ENCODE measurements around the gene GUCY1B1. TPM values are rescaled to one million over a fixed set of nuclear protein-coding genes. Genes with fewer than 3 reads are reported as not detected.

Gene GUCY1B1
- total RNA-seq, 1 experiment from 2014 or later, result 0.50 TPM

- Mint-ChIP-seq H3K27ac (no peak overlapping the region), H3K4me3 (no peak overlapping the region), H3K27me3 (ENCODE audit: low read depth) (no peaks in the 10 kb centered on the region), H3K4me1 (peaks cover 0 to 3% of the 10 kb centered on the region in 2 experiments; a peak in 2 of 4 replicates), H3K9me3 (no peaks in the 10 kb centered on the region), H3K36me3 (ENCODE audit: insufficient read depth in 1 of 3, low read depth in 3 of 3) (no peaks in the 10 kb centered on the region)
- Histone ChIP-seq H3K79me2 (ENCODE audit: insufficient read depth, low read length) (no peaks in the 10 kb centered on the region), H3K79me1 (ENCODE audit: insufficient read depth, low read depth, low read length, poor library complexity, severe bottlenecking) (no peaks in the 10 kb centered on the region), H3K9ac (ENCODE audit: extremely low read depth, insufficient read length, low read length) (no peak overlapping the region), H4K8ac (replicated peaks; ENCODE audit: insufficient read length, low read depth, low read length) (no peak overlapping the region), H3K27ac (ENCODE audit: insufficient read length, low read depth, low read length) (no peak overlapping the region), H2BK20ac (ENCODE audit: low read depth, low read length, poor library complexity, severe bottlenecking) (no peak overlapping the region), H3K4me1 (ENCODE audit: insufficient read depth, low read length) (no peaks in the 10 kb centered on the region), H3K27me3 (ENCODE audit: insufficient read depth, low read length) (no peaks in the 10 kb centered on the region), H3K9me3 (ENCODE audit: control insufficient read depth, low read depth, low read length) (no peaks in the 10 kb centered on the region), H3K4ac (ENCODE audit: low read depth, low read length) (no peak overlapping the region), H3K18ac (ENCODE audit: insufficient read length, low read depth, low read length) (no peak overlapping the region), H2BK12ac (ENCODE audit: insufficient read length, low read depth, low read length) (no peak overlapping the region), H4K91ac (ENCODE audit: insufficient read length, low read depth, low read length) (no peak overlapping the region), H3K4me2 (ENCODE audit: insufficient read depth, insufficient read length, low read length) (no peak overlapping the region), H3K14ac (ENCODE audit: insufficient read depth, low read length) (no peak overlapping the region), H4K5ac (ENCODE audit: insufficient read length, low read depth, low read length) (no peak overlapping the region), H3K23ac (ENCODE audit: insufficient read length, low read depth, low read length) (no peak overlapping the region), H2AK5ac (ENCODE audit: insufficient read length, low read length) (no peak overlapping the region), H2AFZ (ENCODE audit: low read length) (no peak overlapping the region), H2BK15ac (ENCODE audit: low read depth, low read length) (no peak overlapping the region), H4K20me1 (ENCODE audit: control insufficient read depth, insufficient read depth, insufficient read length) (no peaks in the 10 kb centered on the region), H2BK120ac (ENCODE audit: low read depth, low read length, poor library complexity, severe bottlenecking) (no peak overlapping the region), H3T11ph (ENCODE audit: low read length) (no peak overlapping the region), H3K56ac (ENCODE audit: insufficient read length, low read depth, low read length) (no peak overlapping the region), H2BK5ac (ENCODE audit: insufficient read length, low read length) (no peak overlapping the region), H3K23me2 (ENCODE audit: insufficient read length, low read depth, low read length, poor library complexity, severe bottlenecking) (no peaks in the 10 kb centered on the region)
- WGBS (ENCODE audit: extremely low coverage, insufficient read length, low lambda C conversion rate), result no CpG with 5 or more reads among the region's 1 CpG
- DNase-seq, result no peak
- TF ChIP-seq, protein P1, sequence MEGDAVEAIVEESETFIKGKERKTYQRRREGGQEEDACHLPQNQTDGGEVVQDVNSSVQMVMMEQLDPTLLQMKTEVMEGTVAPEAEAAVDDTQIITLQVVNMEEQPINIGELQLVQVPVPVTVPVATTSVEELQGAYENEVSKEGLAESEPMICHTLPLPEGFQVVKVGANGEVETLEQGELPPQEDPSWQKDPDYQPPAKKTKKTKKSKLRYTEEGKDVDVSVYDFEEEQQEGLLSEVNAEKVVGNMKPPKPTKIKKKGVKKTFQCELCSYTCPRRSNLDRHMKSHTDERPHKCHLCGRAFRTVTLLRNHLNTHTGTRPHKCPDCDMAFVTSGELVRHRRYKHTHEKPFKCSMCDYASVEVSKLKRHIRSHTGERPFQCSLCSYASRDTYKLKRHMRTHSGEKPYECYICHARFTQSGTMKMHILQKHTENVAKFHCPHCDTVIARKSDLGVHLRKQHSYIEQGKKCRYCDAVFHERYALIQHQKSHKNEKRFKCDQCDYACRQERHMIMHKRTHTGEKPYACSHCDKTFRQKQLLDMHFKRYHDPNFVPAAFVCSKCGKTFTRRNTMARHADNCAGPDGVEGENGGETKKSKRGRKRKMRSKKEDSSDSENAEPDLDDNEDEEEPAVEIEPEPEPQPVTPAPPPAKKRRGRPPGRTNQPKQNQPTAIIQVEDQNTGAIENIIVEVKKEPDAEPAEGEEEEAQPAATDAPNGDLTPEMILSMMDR (conservative IDR thresholded peaks at IDR 0.05), result no peak
Measured at GRCh38 chr4:155794589-155795236, 35.9 kb downstream of the GUCY1B1 start.

Measured in H9 (cell line).